Spleen (tissue), 11 donors: ENCODE results near the gene VSTM2L. TPM values are rescaled to one million over a fixed set of nuclear protein-coding genes. Genes with fewer than 3 reads are reported as not detected.
A peak's percentile ranks its signal among the peaks of the same experiment; 100 is the strongest.

Source experiments
- DNase-seq: peaks from one replicate; pipeline ENCODE4 v3.0.0-alpha.2; 2020
- H3K27ac ChIP-seq, 8 donors: fragments of 200-600 bp; sonication (generic) in 7 of 8; 1 replicate in 4 of 8; 2 replicates in 4 of 8; pipeline versions ENCODE4 v1.5.0 to v1.8.0; 2016 to 2021; ENCODE audit warnings: inconsistent platforms in 4 of 8, mild to moderate bottlenecking in 4 of 8, moderate library complexity in 1 of 8
- H3K27me3 ChIP-seq, 7 donors: fragments of 200-600 bp; sonication (generic) in 6 of 7; replicated peaks in 1 of 7; 1 replicate in 4 of 7; 2 replicates in 3 of 7; pipeline versions ENCODE4 v1.5.0 to v1.8.0; 2016 to 2021; ENCODE audit warnings: inconsistent platforms in 3 of 7, mild to moderate bottlenecking in 1 of 7
- H3K36me3 ChIP-seq, 6 donors: fragments of 200-600 bp; sonication (generic) in 5 of 6; 1 replicate in 4 of 6; 2 replicates in 2 of 6; pipeline versions ENCODE4 v1.5.0 to v1.8.0; 2016 to 2021; ENCODE audit warnings: inconsistent platforms in 2 of 6
- H3K4me1 ChIP-seq, 6 donors: fragments of 200-600 bp; sonication (generic) in 5 of 6; 1 replicate in 3 of 6; 2 replicates in 3 of 6; pipeline versions ENCODE4 v1.5.0 to v1.8.0; 2016 to 2021; ENCODE audit warnings: inconsistent platforms in 3 of 6
- H3K4me3 ChIP-seq, 8 donors: fragments of 200-600 bp; sonication (generic) in 7 of 8; 1 replicate in 4 of 8; 2 replicates in 4 of 8; pipeline versions ENCODE4 v1.5.0 to v1.8.0; 2016 to 2021; ENCODE audit warnings: inconsistent platforms in 4 of 8, mild to moderate bottlenecking in 4 of 8, moderate library complexity in 2 of 8
- H3K9me3 ChIP-seq, 8 donors: fragments of 200-600 bp; sonication (generic) in 7 of 8; 1 replicate in 4 of 8; 2 replicates in 4 of 8; pipeline versions ENCODE4 v1.5.0 to v1.8.0; 2016 to 2021; ENCODE audit warnings: inconsistent platforms in 4 of 8
- CTCF ChIP-seq, 11 experiments: fragments of 200-600 bp in 7 of 11; fragments of 450-650 bp in 4 of 11; sonication (generic) in 4 of 11; IDR thresholded peaks in 8 of 11; conservative IDR thresholded peaks in 3 of 11; 1 replicate in 7 of 11; 2 replicates in 4 of 11; pipeline versions ENCODE4 v1.4.0 to v1.8.0; 2016 to 2021; ENCODE audit warnings: antibody characterized with exemption in 11 of 11, inconsistent platforms in 4 of 11, mild to moderate bottlenecking in 1 of 11
- POLR2A ChIP-seq, 3 donors: fragments of 450-650 bp; IDR thresholded peaks; one replicate each; pipeline ENCODE4 v1.5.1; 2017; ENCODE audit warnings: antibody characterized with exemption in 3 of 3, mild to moderate bottlenecking in 1 of 3
- POLR2AphosphoS5 ChIP-seq, 3 donors: sonication (generic); formaldehyde crosslinking; IDR thresholded peaks; one replicate each; pipeline ENCODE4 v1.5.1; 2017; ENCODE audit warnings: antibody characterized with exemption in 3 of 3
- WGBS, 5 donors: extraction: QIAGEN DNeasy Blood & Tissue Kit in 3 of 5; methylation state at CpG; one replicate each; pipeline versions ENCODE4 v1.1.5 to v1.1.7; 2013 to 2018; 5-methylcytosine and 5-hydroxymethylcytosine counted together
- intact Hi-C: fragments of 100-400 bp; cut with DNase I; formaldehyde crosslinking; loops from one replicate; pipeline ENCODE4 v1.15.0; 2023; ENCODE audit warnings: low total_unique reads
- polyA plus RNA-seq, 3 donors: library from polyadenylated mRNA; stranded (reverse); fragments of 200-250 nt; gene quantifications; one replicate each; pipeline ENCODE4 v1.2.1, GENCODE V29; 2013
- total RNA-seq, 7 donors: library from RNA; depleted of rRNA in 3 of 7; stranded (reverse); fragments of >200 nt in 3 of 7; fragmentation: NEBNext Ultra II Directional in 4 of 7; extraction: Animal tissue kit (Norgen Biotek cat#: 25700) in 4 of 7; gene quantifications; one replicate each; pipeline versions ENCODE4 v1.1.0 to v1.2.1, GENCODE V29; 2016 to 2021
- donor health status: healthy with polysubstance abuse.
- donor health status: DM: no; HTN: no; CAD: no; lungs with moderate emphysema.
- donor health status: DM: no; HTN: no; CAD: no.
- donor health status: Bipolar disorder and iron deficiency.
- donor health status: healthy.
- donor health status: DM: no; HTN: no; CAD: no.
- donor health status: DM: yes; HTN: yes; CAD: no.

VSTM2L gene
- total and polyA plus RNA-seq, 10 donors = 1.7 to 88.7 (median 24.6) TPM

- intact Hi-C loops = loop anchor here (10.0 kb wide), 1 partner anchor 75 kb away; no protein-coding TSS in a partner anchor
- TF ChIP-seq POLR2AphosphoS5 (IDR thresholded peaks at IDR 0.05) (peak; percentile 51 to 86 (median 84)), POLR2A (IDR thresholded peaks at IDR 0.05) (no peak)
- Histone ChIP-seq H3K4me1 (peaks cover 8 to 72% (median 49%) of the 10 kb centered on the region in 6 donors), H3K36me3 (no peaks in the 10 kb centered on the region), H3K27ac (peak overlapping the region in 7 of 8 donors; percentile 41 to 80 (median 70)), H3K9me3 (no peaks in the 10 kb centered on the region), H3K4me3 (no peak overlapping the region), H3K27me3 (peaks cover 0 to 55% (median 0%) of the 10 kb centered on the region in 7 donors)
- 38 to 65% (median 54%) methylated on average over 5 of the region's 5 CpGs for WGBS, 5 donors
- peak; percentile 84 for DNase-seq
Measured at GRCh38 chr20:37919389-37920040, 16.6 kb downstream of the VSTM2L start.

- 21 to 46% (median 32%) methylated on average over 3 to 6 of the region's 6 CpGs for WGBS, 5 donors
- intact Hi-C loops = no loop called here
- no peaks in the 10 kb centered on the region for H3K36me3 ChIP-seq
- H3K4me1 ChIP-seq = peaks cover 8 to 64% (median 45%) of the 10 kb centered on the region in 6 donors
- H3K4me3 ChIP-seq = no peak overlapping the region
- TF ChIP-seq POLR2A (IDR thresholded peaks at IDR 0.05) (no peak), CTCF (IDR thresholded peaks at IDR 0.05 in 8 of 11, conservative IDR thresholded peaks at IDR 0.05 in 3 of 11) (no peak), POLR2AphosphoS5 (IDR thresholded peaks at IDR 0.05) (no peak)
- peaks cover 0 to 47% (median 0%) of the 10 kb centered on the region in 7 donors for H3K27me3 ChIP-seq
- H3K27ac ChIP-seq = peak overlapping the region in 2 of 8 donors; percentile 14 to 75
- no peaks in the 10 kb centered on the region for H3K9me3 ChIP-seq
- DNase-seq = no peak
Measured at GRCh38 chr20:37920270-37920669, 17.3 kb downstream of the VSTM2L start.

- 33 to 88% (median 75%) methylated on average over 1 of the region's 1 CpG for WGBS, 5 donors
- no peak for DNase-seq
- intact Hi-C loops = no loop called here
- H3K27ac ChIP-seq = no peak overlapping the region
- no peaks in the 10 kb centered on the region for H3K9me3 ChIP-seq
- H3K4me1 ChIP-seq = peaks cover 8 to 59% (median 42%) of the 10 kb centered on the region in 6 donors
- H3K27me3 ChIP-seq = peaks cover 0 to 42% (median 0%) of the 10 kb centered on the region in 7 donors
- TF ChIP-seq POLR2AphosphoS5 (IDR thresholded peaks at IDR 0.05) (no peak), POLR2A (IDR thresholded peaks at IDR 0.05) (no peak), CTCF (IDR thresholded peaks at IDR 0.05 in 8 of 11, conservative IDR thresholded peaks at IDR 0.05 in 3 of 11) (no peak)
- H3K36me3 ChIP-seq = no peaks in the 10 kb centered on the region
- H3K4me3 ChIP-seq = no peak overlapping the region
Measured at GRCh38 chr20:37920679-37921322, 17.9 kb downstream of the VSTM2L start.

- WGBS, 5 donors = 61 to 78% (median 62%) methylated on average over 6 of the region's 6 CpGs
- no peak overlapping the region for H3K4me3 ChIP-seq
- no peak overlapping the region for H3K27ac ChIP-seq
- H3K9me3 ChIP-seq = no peaks in the 10 kb centered on the region
- H3K36me3 ChIP-seq = no peaks in the 10 kb centered on the region
- H3K4me1 ChIP-seq = peaks cover 5 to 52% (median 39%) of the 10 kb centered on the region in 6 donors
- no peak for DNase-seq
- H3K27me3 ChIP-seq = peaks cover 0 to 36% (median 0%) of the 10 kb centered on the region in 7 donors
- TF ChIP-seq POLR2AphosphoS5 (IDR thresholded peaks at IDR 0.05) = no peak
- no peak for TF ChIP-seq CTCF (IDR thresholded peaks at IDR 0.05 in 8 of 11, conservative IDR thresholded peaks at IDR 0.05 in 3 of 11)
- TF ChIP-seq POLR2A (IDR thresholded peaks at IDR 0.05) = no peak
- intact Hi-C loops = no loop called here
Measured at GRCh38 chr20:37921341-37921929, 18.5 kb downstream of the VSTM2L start.
